GM12891 (cell line): Measurements from ENCODE around the gene DDC.

ENCODE experiments used
- POLR2A ChIP-seq: IDR thresholded peaks from 2 replicates; pipeline ENCODE4 v1.6.1; 2011; ENCODE audit warnings: low read depth, low read length, control low read depth
- TAF1 ChIP-seq: IDR thresholded peaks from 2 replicates; pipeline ENCODE4 v1.6.1; 2011; ENCODE audit warnings: low read depth, low read length, control low read depth

GRCh38 chr7:50610521-50611277 is 45.5 kb upstream of the DDC start:
- no peak for TF ChIP-seq POLR2A
- no peak for TF ChIP-seq TAF1
